IMR-90 (cell line): Measurements from ENCODE around the gene RIMBP2. TPM values are rescaled to one million over a fixed set of nuclear protein-coding genes. Genes with fewer than 3 reads are reported as not detected.

Experiments
- ATAC-seq: fragments of 200-7000 bp; cut with Tn5 transposase; 2 replicates; pipeline ENCODE4 v1.9.1; 2020; ENCODE audit warnings: low read depth, mild to moderate bottlenecking, moderate library complexity
- BruUV-seq: library from RNA; stranded (reverse); fragments of 400-500 nt; replicated peaks from 2 replicates; lab custom pipeline; 2021; lab: Mats Ljungman, UMichigan
- CTCF ChIA-PET: fragments of 300-600 bp; formaldehyde crosslinking; extraction: SDS; loops from one replicate; lab custom pipeline; 2021; ENCODE audit warnings: antibody characterized with exemption; lab: Yijun Ruan, JAX
- POLR2A ChIA-PET: fragments of 300-600 bp; sonication (Branson Sonifier 250); formaldehyde crosslinking; loops from one replicate; lab custom pipeline; 2022; ENCODE audit warnings: antibody characterized with exemption; ENCODE audit not compliant: unreplicated experiment; lab: Charles Lee
- DNase-seq: peaks from one replicate; pipeline ENCODE4 v3.0.0; 2013
- H2AFZ ChIP-seq: replicated peaks from 2 replicates; pipeline ENCODE3; 2013; ENCODE audit warnings: low read length, mild to moderate bottlenecking; ENCODE audit not compliant: poor library complexity
- H2AK5ac ChIP-seq: 2 replicates; pipeline ENCODE4 v1.6.1; 2013; ENCODE audit warnings: low read depth, low read length, inconsistent platforms
- H2AK9ac ChIP-seq: replicated peaks from 2 replicates; pipeline ENCODE3; 2013; ENCODE audit warnings: mild to moderate bottlenecking, low read depth, low read length, moderate library complexity; ENCODE audit not compliant: poor library complexity
- H2BK120ac ChIP-seq: 2 replicates; pipeline ENCODE4 v1.6.1; 2013; ENCODE audit warnings: low read depth, low read length, inconsistent platforms
- H2BK15ac ChIP-seq: 3 replicates; pipeline ENCODE4 v1.6.1; 2013; ENCODE audit warnings: low read depth, low read length, inconsistent platforms
- H2BK20ac ChIP-seq: 2 replicates; pipeline ENCODE4 v1.6.1; 2013; ENCODE audit warnings: low read depth, mild to moderate bottlenecking, inconsistent platforms, low read length, moderate library complexity
- H2BK5ac ChIP-seq: 2 replicates; pipeline ENCODE4 v1.6.1; 2013; ENCODE audit warnings: mild to moderate bottlenecking, low read depth, low read length, inconsistent platforms; ENCODE audit not compliant: poor library complexity, severe bottlenecking
- H3K14ac ChIP-seq: replicated peaks from 2 replicates; pipeline ENCODE4 v1.6.1; 2013; ENCODE audit warnings: low read depth, low read length, inconsistent platforms
- H3K18ac ChIP-seq: 2 replicates; pipeline ENCODE4 v1.6.1; 2013; ENCODE audit warnings: low read depth, low read length, control low read depth
- H3K23ac ChIP-seq: 2 replicates; pipeline ENCODE4 v1.6.1; 2013; ENCODE audit warnings: low read depth, low read length, inconsistent platforms
- H3K27ac ChIP-seq: 2 replicates; pipeline ENCODE4 v1.5.1; 2013; ENCODE audit warnings: mild to moderate bottlenecking, control low read depth, low read length; ENCODE audit not compliant: insufficient read depth
- H3K27me3 ChIP-seq: 2 replicates; pipeline ENCODE4 v1.6.1; 2013; ENCODE audit warnings: low read length; ENCODE audit not compliant: control insufficient read depth, insufficient read depth
- H3K36me3 ChIP-seq: 2 replicates; pipeline ENCODE4 v1.6.1; 2013; ENCODE audit warnings: low read length, mixed read lengths; ENCODE audit not compliant: control insufficient read depth, insufficient read depth
- H3K4ac ChIP-seq: 2 replicates; pipeline ENCODE4 v1.6.1; 2013; ENCODE audit warnings: low read depth, low read length, inconsistent platforms
- H3K4me1 ChIP-seq: 2 replicates; pipeline ENCODE4 v1.6.1; 2013; ENCODE audit warnings: low read length, mixed read lengths; ENCODE audit not compliant: control insufficient read depth, insufficient read depth
- H3K4me2 ChIP-seq: 2 replicates; pipeline ENCODE4 v1.6.1; 2013; ENCODE audit warnings: low read depth, mild to moderate bottlenecking, control low read depth, low read length, moderate library complexity
- H3K4me3 ChIP-seq: 2 replicates; pipeline ENCODE4 v1.5.1; 2013; ENCODE audit warnings: low read depth, mild to moderate bottlenecking, control low read depth, low read length, moderate library complexity; ENCODE audit not compliant: insufficient read depth
- H3K56ac ChIP-seq: 2 replicates; pipeline ENCODE4 v1.6.1; 2013; ENCODE audit warnings: low read length, inconsistent platforms; ENCODE audit not compliant: insufficient read depth; ENCODE audit errors: extremely low read depth
- H3K79me1 ChIP-seq, 2 experiments: 2 replicates each; pipeline ENCODE4 v1.6.1; 2013; ENCODE audit warnings: low read length in 2 of 2, inconsistent platforms in 1 of 2, low read depth in 1 of 2
- H3K9ac ChIP-seq: 2 replicates; pipeline ENCODE4 v1.6.1; 2013; ENCODE audit warnings: low read depth, low read length, control low read depth
- H3K9me1 ChIP-seq: 2 replicates; pipeline ENCODE4 v1.6.1; 2013; ENCODE audit warnings: low read length, inconsistent platforms; ENCODE audit not compliant: insufficient read depth
- H3K9me3 ChIP-seq: 2 replicates; pipeline ENCODE4 v1.6.1; 2013; ENCODE audit warnings: low read length; ENCODE audit not compliant: control insufficient read depth, insufficient read depth
- H4K20me1 ChIP-seq: 2 replicates; pipeline ENCODE4 v1.6.1; 2013; ENCODE audit warnings: low read length, inconsistent platforms; ENCODE audit not compliant: insufficient read depth
- H4K5ac ChIP-seq: 2 replicates; pipeline ENCODE4 v1.6.1; 2013; ENCODE audit warnings: mild to moderate bottlenecking, low read depth, low read length, control low read depth
- H4K8ac ChIP-seq, 2 experiments: 2 replicates each; pipeline ENCODE4 v1.6.1; 2013; ENCODE audit warnings: low read depth in 2 of 2, low read length in 2 of 2, control low read depth in 1 of 2, inconsistent platforms in 1 of 2
- H4K91ac ChIP-seq: 2 replicates; pipeline ENCODE4 v1.6.1; 2013; ENCODE audit warnings: low read depth, low read length, inconsistent platforms; ENCODE audit not compliant: insufficient read depth
- MAFK ChIP-seq: IDR thresholded peaks from 2 replicates; pipeline ENCODE4 v1.6.1; 2012; ENCODE audit warnings: low read depth, low read length, improper control_type of control experiment
- NFE2L2 ChIP-seq: fragments of 150-350 bp; IDR thresholded peaks from 2 replicates; pipeline ENCODE4 v1.6.1; 2016; ENCODE audit warnings: low read depth, mild to moderate bottlenecking, low read length
- SMC3 ChIP-seq: fragments of 150-350 bp; IDR thresholded peaks from 2 replicates; pipeline ENCODE4 v1.6.1; 2016; ENCODE audit warnings: low read depth, mild to moderate bottlenecking, antibody characterized with exemption, low read length, moderate library complexity
- WGBS, 2 experiments: methylation state at CpG; one replicate each; pipeline versions ENCODE4 v1.1.5 to v1.1.7; 2013; ENCODE audit warnings: missing lambda C conversion rate in 2 of 2; ENCODE audit not compliant: insufficient read length in 1 of 2; ENCODE audit errors: extremely low coverage in 2 of 2; 5-methylcytosine and 5-hydroxymethylcytosine counted together
- dilution Hi-C: fragments of 300-500 bp; cut with HindIII; formaldehyde crosslinking; loops from one replicate; pipeline ENCODE4 v1.14.3; 2018; ENCODE audit warnings: low sequenced_read_pairs; ENCODE audit not compliant: unreplicated experiment
- in situ Hi-C: fragments of 300-500 bp; cut with MboI; formaldehyde crosslinking; loops from 3 replicates; pipeline ENCODE4 v1.14.3; 2019; ENCODE audit warnings: low sequenced_read_pairs, inconsistent platforms, mixed read lengths
- intact Hi-C: fragments of 100-400 bp; cut with micrococcal nuclease; formaldehyde crosslinking; loops from 2 replicates; pipeline ENCODE4 v1.10.0; 2022
- polyA plus RNA-seq, 3 experiments: library from polyadenylated mRNA; depleted of rRNA; stranded (reverse); fragments of >200 nt; gene quantifications; 2 replicates each; pipeline ENCODE4 v1.2.3, GENCODE V29; 2012; ENCODE audit warnings: low replicate concordance in 1 of 3
- total RNA-seq: library from RNA; depleted of rRNA; stranded (reverse); fragments of >200 nt; gene quantifications from 2 replicates; pipeline ENCODE4 v1.2.3, GENCODE V29; 2012
- TF ChIP-seq, protein P1 (sequence below): conservative IDR thresholded peaks from 2 replicates; pipeline ENCODE4 v1.5.1; 2012; ENCODE audit warnings: mild to moderate bottlenecking, low read depth, low read length, improper control_type of control experiment
- TF ChIP-seq, protein P2 (sequence below): fragments of 150-350 bp; IDR thresholded peaks from 2 replicates; pipeline ENCODE4 v1.6.1; 2017; ENCODE audit warnings: mild to moderate bottlenecking, antibody characterized with exemption, low read length, low read depth

The RIMBP2 gene
- total and polyA plus RNA-seq, 2 of the 4 experiments (the other 2 are of a cell fraction) = not detected

DNA sequence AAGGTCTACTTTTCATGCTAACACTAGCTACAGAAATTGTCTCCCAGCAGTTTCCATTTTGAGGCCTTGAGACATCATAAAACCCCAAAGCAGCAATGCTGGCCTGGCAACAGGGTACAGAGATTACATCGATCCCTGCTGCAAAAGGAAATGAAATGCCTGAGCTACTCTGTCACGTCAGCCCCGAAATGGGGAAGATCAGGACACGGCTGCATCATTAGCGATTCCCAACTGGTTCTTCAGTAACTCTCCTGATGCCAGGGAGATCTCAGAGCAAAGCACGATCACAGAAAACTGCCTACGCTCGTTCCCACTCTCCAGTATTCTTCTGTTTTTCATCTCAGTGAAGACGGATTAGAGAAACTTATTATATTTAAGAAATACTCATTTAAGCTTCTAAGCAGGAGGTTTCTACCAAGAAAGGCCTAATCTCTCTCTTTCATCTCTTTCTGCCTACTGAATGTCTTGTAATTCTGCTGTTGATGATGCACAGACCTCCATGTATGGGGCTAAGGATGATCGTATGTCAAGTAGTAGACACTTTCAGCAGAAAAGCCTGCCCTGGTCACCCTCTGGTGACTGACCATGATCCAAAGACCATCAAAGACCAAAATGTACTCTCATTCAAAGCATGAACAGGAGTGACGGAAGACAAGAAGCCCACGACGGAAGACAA, 168.5 kb downstream of the RIMBP2 start:
- BruUV-seq = no TSS peak
- intact Hi-C loops = no loop called here
- no peak overlapping the region for H4K5ac ChIP-seq
- H3K27ac ChIP-seq = no peak overlapping the region
- no peak overlapping the region for H2AFZ ChIP-seq
- no peaks in the 10 kb centered on the region for H3K4me1 ChIP-seq
- no peaks in the 10 kb centered on the region for H3K79me1 ChIP-seq
- no peak overlapping the region for H2AK5ac ChIP-seq
- H4K8ac ChIP-seq = no peak overlapping the region
- 86% methylated on average over 1 of the region's 13 CpGs; no CpG with 5 or more reads in 1 of the 2 experiments for WGBS, 2 experiments
- no peak overlapping the region for H3K23ac ChIP-seq
- H2BK20ac ChIP-seq = no peak overlapping the region
- in situ Hi-C loops = no loop called here
- H3K4me3 ChIP-seq = no peak overlapping the region
- no peak overlapping the region for H3K4me2 ChIP-seq
- no peak overlapping the region for H3K18ac ChIP-seq
- CTCF ChIA-PET = no interaction called here
- peaks cover 20% of the 10 kb centered on the region for H3K9me3 ChIP-seq
- no peak overlapping the region for H2BK120ac ChIP-seq
- ATAC-seq (no peak), DNase-seq (no peak)
- no peaks in the 10 kb centered on the region for H3K27me3 ChIP-seq
- TF ChIP-seq MAFK (no peak), NFE2L2 (no peak), SMC3 (no peak)
- TF ChIP-seq, protein P1, sequence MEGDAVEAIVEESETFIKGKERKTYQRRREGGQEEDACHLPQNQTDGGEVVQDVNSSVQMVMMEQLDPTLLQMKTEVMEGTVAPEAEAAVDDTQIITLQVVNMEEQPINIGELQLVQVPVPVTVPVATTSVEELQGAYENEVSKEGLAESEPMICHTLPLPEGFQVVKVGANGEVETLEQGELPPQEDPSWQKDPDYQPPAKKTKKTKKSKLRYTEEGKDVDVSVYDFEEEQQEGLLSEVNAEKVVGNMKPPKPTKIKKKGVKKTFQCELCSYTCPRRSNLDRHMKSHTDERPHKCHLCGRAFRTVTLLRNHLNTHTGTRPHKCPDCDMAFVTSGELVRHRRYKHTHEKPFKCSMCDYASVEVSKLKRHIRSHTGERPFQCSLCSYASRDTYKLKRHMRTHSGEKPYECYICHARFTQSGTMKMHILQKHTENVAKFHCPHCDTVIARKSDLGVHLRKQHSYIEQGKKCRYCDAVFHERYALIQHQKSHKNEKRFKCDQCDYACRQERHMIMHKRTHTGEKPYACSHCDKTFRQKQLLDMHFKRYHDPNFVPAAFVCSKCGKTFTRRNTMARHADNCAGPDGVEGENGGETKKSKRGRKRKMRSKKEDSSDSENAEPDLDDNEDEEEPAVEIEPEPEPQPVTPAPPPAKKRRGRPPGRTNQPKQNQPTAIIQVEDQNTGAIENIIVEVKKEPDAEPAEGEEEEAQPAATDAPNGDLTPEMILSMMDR = no peak
- TF ChIP-seq, protein P2, sequence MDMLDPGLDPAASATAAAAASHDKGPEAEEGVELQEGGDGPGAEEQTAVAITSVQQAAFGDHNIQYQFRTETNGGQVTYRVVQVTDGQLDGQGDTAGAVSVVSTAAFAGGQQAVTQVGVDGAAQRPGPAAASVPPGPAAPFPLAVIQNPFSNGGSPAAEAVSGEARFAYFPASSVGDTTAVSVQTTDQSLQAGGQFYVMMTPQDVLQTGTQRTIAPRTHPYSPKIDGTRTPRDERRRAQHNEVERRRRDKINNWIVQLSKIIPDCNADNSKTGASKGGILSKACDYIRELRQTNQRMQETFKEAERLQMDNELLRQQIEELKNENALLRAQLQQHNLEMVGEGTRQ = no peak
- dilution Hi-C loops = no loop called here
- H3K4ac ChIP-seq = no peak overlapping the region
- no peak overlapping the region for H3K9ac ChIP-seq
- POLR2A ChIA-PET = no interaction called here
- no peak overlapping the region for H2AK9ac ChIP-seq
- H4K20me1 ChIP-seq = no peaks in the 10 kb centered on the region
- H4K91ac ChIP-seq = no peak overlapping the region
- H2BK5ac ChIP-seq = no peak overlapping the region
- H3K14ac ChIP-seq = no peak overlapping the region
- H3K9me1 ChIP-seq = no peaks in the 10 kb centered on the region
- no peak overlapping the region for H2BK15ac ChIP-seq
- no peak overlapping the region for H3K56ac ChIP-seq
- H3K36me3 ChIP-seq = no peaks in the 10 kb centered on the region
